T1000 (cell line): ENCODE results near the gene CEMIP.

Source experiments
- DNase-seq: peaks from one replicate; lab custom pipeline; 2025; ENCODE audit warnings: mixed read lengths; lab: John Stamatoyannopoulos, UW

Gene CEMIP

GRCh38 chr15:80778964-80779657 is at the start of gene CEMIP:
CEMIP (plus strand) TSS chr15:80779370; CDS start chr15:80873880, 94,510 bp downstream.
- DNase-seq = peak; percentile 43

DNA sequence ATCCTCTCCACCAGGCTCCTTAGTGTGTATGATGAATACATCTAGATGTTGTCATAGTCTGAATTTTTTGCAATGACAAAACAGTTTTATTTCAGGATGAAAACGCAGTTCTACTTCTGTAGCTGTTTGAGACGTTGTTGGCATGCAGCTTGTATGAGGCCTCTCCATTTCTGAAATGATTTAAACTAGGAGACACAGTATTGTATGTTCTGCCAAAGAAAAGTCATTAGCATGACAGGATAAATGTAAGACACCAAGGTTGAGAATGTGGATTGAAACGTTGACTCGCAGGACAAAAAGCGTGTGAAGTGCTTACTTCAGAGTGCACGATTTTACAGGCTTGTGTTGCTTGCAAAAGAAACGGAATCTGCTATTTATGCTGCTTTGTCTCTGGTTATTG is 48.8 kb upstream of the CEMIP start:
- no peak for DNase-seq

- DNase-seq = no peak
Observed at GRCh38 chr15:80730926-80731325, 48.2 kb upstream of the CEMIP start.

- DNase-seq = no peak
Observed at GRCh38 chr15:80732167-80732566, 47.0 kb upstream of the CEMIP start.

DNA sequence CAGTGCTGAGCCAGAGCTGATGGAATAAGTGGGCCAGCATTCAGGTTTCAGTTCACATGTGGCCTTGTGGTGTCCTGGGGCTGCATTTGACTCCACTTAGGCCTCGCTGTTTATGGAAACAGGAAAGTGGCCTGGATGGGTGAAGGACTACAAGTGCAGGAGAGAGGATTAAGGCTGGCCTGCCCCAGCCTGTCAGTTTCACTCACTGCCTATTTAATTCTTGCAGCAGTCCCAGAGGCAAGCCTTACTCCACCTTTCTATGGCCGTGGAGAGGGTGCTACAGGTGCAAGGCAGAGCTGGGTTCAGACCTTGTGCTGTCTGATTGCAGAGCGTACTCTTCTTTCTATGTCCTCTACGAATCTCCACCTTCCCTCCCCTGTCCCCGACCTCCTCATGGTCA is 46.4 kb upstream of the CEMIP start:
- no peak for DNase-seq

- no peak for DNase-seq
Observed at GRCh38 chr15:80733460-80733859, 45.7 kb upstream of the CEMIP start.

DNA sequence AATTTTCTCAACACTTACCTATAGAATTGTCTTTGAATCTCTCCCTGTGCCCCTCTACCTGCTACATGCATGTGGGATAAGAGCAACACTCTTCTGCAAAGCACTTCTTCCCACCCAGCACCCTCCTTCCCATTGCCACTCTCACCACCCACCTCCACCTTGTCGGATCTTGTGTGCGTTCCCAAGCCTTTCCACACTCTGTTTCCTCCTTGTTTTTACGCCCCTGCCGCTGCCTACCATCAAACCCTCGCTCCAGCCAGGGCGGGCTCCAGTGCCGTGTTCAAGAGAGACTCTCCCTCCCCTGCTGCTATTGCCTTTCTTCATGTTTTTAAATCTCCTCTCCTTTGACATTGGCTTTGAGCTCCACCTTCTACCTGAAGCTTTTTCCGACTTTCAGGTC is 43.8 kb upstream of the CEMIP start:
- no peak for DNase-seq

DNA sequence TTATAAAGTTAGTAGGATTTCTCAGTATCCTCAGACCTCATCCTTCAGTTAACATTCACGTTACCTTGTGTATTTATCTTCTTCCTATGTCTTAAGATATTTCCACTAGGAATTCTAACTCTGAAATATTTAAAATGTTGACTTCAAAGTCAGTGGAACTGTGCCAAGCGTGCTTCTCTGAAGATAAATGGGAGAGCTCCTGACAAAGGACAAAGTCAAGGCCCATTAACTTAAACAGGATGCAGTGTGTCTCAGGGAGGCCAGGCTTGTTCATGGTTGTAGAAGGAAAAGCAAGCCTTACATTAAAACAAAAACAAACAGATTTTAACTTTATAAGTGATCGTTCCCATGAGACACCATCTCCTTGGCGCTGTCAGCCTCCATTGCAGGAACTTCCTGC is 42.6 kb upstream of the CEMIP start:
- no peak for DNase-seq

GRCh38 chr15:80739919-80740318 is 39.3 kb upstream of the CEMIP start:
- DNase-seq = no peak

- DNase-seq = no peak
Observed at GRCh38 chr15:80742081-80742480, 37.1 kb upstream of the CEMIP start.

GRCh38 chr15:80743189-80743833 is 35.9 kb upstream of the CEMIP start:
- DNase-seq = no peak

GRCh38 chr15:80744415-80744814 is 34.8 kb upstream of the CEMIP start:
- no peak for DNase-seq

DNA sequence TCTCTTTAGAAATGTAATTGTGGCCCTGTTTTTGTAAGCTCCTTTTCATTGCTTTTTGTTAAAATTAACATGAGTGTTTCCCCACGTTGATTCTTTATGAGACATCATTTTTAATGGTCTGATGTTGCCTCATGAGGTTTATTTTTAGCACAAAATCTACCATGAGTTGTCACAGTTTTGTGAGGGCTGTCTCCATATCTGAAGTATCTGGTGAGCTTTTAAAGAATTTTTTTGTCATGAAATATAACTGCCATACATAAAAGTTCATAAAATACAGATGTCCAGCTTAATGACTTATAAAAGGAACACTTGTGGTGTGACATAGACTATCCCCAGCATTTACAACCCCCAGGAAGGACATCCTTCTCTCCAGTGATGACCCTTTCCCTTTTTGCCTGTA is 34.3 kb upstream of the CEMIP start:
- DNase-seq = no peak

DNA sequence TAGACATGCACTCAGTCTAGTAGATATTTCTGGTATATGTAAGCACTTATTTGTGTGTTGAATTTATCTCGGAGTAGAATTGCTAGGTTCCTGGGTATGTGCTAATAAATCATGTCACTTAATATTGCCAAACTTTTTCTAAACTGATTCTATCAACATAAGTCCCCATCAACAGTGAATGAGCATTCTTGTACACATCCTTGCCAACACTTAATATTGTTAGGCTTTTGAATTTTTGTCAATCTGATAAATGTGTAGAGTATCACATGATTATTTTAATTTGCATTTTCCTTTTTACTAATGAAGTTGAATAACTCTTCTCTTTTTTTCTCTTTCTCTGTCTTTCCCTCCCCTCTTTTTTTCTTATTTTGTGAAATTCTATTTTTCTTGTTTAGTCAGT is 33.3 kb upstream of the CEMIP start:
- DNase-seq = no peak

DNA sequence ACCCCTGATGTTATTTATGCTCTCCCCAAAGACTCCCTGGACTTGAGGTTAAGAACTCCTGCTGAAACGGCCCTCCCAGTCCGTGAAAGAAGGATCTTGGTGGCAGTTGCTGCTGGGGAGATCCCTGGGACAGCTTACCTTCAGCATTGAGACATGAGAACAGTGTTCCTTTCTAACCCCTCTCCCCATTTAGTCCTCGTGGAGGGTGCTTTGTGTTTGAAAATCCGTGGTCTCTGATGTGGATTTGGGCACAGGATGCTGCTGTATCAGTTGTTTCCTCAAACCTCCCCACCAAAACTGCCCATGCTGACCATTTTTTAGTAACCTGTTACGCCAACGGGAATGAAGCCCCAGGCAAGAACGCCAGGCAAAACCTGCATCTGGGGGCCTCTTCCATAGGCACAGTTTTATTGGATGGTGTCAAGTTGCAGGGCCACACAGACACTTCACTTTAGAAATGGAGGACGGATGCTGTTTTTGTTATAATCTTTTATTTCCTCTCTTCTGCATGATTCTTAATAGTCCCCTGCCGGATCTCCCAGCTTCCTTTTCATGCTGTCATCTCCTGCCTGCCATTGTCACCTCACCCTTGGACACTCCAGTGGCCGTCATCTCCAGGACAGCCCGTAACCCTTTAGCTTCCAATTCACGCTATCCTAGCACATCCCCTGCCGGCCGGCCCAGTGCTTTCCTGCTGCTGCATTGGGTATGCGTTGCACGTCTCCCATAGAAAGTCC is 31.7 kb upstream of the CEMIP start:
- DNase-seq = no peak

- no peak for DNase-seq
Observed at GRCh38 chr15:80749589-80749988, 29.6 kb upstream of the CEMIP start.

DNA sequence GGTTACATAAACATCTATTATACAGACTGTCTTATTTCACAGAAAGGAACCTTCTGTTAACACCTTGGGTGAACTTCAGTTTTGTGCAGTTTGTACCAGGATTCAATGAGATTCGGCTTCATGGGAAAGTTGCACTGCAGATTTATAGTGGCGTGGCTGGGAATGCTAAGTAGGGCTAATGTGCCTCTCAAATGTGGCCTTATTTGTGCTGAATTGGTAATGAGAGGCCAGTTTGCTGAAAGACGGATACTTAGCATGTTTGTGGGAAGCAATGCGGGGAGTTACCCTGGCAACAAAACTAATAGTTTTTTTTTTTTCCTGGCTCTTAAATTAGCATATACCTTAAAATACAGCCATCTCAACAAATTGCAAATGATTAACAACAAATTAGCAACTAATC is 28.6 kb upstream of the CEMIP start:
- DNase-seq = no peak

GRCh38 chr15:80752204-80752603 is 27.0 kb upstream of the CEMIP start:
- DNase-seq = no peak

- DNase-seq = no peak
Observed at GRCh38 chr15:80753161-80753560, 26.0 kb upstream of the CEMIP start.

GRCh38 chr15:80754014-80754413 is 25.2 kb upstream of the CEMIP start:
- no peak for DNase-seq

GRCh38 chr15:80755885-80756284 is 23.3 kb upstream of the CEMIP start:
- DNase-seq = no peak

DNA sequence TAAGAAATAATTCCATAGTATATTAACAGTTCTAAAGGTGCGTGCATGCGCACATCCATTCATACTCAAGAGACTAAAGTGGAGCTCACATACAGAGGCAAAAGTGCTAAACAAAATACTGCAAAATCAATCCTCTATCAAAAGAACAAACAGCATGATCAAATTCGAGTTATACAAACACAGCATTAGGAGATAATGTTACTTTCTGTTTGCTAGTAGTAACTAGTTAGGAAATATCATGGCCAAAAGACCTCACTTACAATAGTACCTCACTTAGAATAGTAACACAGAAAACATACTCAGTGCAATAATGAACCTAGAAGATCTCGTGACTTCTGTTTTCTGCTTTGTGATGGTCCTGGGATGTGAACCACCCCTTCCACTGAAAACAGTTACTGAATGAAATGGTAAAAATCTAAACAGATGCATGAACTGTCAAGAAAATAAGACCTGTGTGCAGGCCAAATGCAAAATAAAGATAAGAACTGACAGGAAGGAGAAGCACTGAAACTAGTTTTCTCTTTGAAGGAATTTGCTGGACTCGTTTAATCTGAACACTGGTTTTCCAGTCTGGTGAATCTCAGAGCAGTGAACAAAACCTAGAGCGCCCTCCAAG is 20.9 kb upstream of the CEMIP start:
- no peak for DNase-seq

DNA sequence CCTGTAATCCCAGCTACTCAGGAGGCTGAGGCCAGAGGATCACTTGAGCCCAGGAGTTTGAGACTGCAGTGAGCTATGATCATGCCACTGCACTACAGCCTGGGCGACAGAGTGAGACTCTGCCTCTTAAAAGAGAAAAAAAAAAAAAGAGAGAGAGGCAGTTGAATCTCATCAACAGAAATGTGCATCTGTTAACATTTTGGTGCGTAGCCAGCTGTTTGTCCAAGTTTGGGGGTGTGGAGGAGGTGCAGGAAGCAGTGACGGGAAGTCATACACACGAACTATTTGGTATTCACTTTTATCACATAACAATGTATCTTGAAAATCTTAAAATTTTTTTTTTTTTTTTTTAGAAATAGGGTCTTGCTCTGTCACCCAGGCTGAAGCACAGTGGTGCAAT is 18.2 kb upstream of the CEMIP start:
- DNase-seq = no peak
